ENCODE data around the gene DBP. TPM values are rescaled to one million over a fixed set of nuclear protein-coding genes. Genes with fewer than 3 reads are reported as not detected.

Gene DBP
- total RNA-seq, 1 donor from 2014 or later = 3.4 TPM

DNA sequence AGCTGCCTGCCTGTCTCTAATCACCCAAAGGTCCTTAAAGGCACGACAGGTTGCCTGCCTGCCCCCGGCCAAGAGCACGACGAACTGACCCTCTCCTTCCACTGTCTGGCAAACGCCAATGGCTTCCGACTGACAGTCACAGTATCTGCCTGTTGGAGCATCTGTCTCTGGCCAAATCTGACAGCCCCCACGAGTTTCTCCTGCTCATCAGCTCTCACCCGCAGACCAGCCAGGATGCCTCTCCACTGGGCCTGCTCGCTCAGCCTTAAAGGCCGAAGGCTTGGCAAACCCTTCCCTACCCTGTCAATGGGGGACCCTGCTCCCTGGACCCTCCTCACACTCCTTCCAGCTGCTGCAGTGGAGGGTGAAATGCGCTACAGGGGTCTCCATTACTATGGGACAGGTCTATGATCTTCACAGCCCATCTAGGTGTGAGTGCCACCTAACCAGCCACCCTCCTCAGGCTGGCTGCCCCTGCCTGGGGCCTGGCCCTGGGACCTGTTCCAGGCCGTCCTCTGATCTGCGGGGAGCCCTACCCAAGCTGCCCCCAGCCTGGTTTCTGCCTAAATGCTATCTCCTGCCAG lies 23.2 kb downstream of the DBP start:
- DNase-seq (ENCODE audit: low read depth in 2 of 2) = no peak

DNA sequence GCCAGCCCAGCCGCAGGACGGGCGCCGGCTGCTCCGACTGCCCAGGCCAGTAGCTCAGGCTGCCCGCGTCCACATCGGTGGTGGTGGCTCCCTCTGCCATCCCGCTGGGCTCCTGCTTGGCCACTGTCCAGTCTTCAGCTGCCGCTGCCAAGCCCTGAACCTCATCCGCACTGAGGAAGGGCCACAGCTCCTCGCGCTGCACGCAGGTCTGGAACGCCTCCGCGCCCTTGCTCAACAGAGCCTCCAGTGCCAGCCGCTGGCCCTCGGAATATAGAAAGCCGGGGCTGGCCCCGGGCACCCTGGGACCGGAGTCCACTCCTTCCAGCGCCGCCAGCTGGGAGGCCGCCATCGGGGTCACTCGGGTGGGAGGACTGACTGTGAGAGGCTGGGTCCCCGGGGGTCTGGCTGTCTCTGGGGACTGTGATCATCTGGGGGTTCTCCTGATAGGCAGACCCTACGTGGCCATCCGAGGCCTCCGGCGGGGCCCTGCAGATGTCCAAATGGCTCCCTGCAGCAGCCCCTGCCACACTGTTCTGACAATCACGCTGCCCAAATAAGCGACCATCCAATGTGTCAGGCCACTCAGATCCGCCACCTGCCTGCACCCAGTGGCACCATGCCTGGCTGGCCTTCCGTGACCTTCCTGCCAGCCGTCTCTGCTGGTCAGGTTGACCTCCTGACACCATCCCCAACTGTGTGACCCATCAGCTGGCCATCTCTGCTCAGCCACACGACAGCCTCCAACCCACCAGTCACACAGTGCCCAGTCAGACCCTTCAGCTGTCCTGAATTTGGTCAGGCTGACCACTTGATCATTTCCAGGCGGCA lies 23.9 kb downstream of the DBP start:
- DNase-seq (ENCODE audit: low read depth in 2 of 2) = no peak

- DNase-seq (ENCODE audit: low read depth in 2 of 2) = no peak
These were observed 25.3 kb downstream of the DBP start for GRCh38 chr19:48611872-48612271.

GRCh38 chr19:48609571-48610108 lies 27.5 kb downstream of the DBP start:
- no peak for DNase-seq (ENCODE audit: low read depth in 2 of 2)

DNA sequence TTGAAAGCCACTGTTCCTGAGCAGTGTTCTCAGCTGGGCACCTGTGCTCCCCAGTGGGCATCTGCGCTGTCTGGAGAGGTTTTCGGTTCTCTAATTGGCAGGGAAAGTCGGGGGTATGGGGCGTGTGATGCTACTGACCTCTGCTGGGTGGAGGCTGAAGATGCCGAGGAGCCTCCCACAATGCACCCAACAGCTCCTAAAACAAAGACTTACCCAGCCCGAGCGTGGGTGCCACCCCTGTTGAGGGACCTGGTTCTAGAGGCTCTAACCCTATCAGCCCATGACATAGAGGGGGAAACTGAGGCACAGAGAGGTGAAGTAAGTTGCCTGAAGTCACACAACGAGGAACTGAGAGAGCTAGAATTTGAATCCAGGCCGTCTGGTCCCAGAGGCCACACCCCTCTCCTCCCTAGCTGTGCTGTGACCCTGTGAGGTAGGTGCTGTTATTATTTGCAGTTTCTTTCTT lies 28.3 kb downstream of the DBP start:
- DNase-seq (ENCODE audit: low read depth in 2 of 2) = peak; percentile 41 to 53

- DNase-seq (ENCODE audit: low read depth in 2 of 2) = no peak
These were observed 29.8 kb downstream of the DBP start for GRCh38 chr19:48607359-48607755.

GRCh38 chr19:48606463-48607358 lies 30.5 kb downstream of the DBP start, which contains the start of gene SPACA4:
Gene SPACA4 (plus strand): TSS chr19:48606742. CDS start chr19:48606979, 237 bp downstream.
- no peak for DNase-seq (ENCODE audit: low read depth in 2 of 2)

GRCh38 chr19:48603850-48604249 lies 33.3 kb downstream of the DBP start:
- DNase-seq (ENCODE audit: low read depth in 2 of 2) = no peak

DNA sequence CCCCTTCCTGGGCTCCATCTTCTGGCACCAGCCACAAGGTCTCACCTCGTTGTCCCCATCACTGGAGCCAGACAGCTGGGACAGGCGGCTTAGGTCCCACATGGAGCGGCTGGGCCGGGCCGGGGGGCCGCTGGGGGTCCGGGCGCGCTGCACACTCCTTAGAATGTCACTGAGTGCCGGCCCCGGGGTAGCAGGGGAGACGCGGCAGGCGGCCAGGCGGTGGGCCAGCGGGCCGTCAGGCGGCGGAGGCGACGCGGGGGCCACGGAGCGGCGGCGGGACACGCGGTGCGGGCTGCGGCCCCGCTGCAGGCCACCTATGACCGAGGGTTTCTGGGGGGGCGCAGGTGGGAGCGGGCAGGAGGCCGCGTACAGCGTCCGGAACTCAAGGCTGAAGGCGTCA lies 33.7 kb downstream of the DBP start:
- DNase-seq (ENCODE audit: low read depth in 2 of 2) = no peak

DNA sequence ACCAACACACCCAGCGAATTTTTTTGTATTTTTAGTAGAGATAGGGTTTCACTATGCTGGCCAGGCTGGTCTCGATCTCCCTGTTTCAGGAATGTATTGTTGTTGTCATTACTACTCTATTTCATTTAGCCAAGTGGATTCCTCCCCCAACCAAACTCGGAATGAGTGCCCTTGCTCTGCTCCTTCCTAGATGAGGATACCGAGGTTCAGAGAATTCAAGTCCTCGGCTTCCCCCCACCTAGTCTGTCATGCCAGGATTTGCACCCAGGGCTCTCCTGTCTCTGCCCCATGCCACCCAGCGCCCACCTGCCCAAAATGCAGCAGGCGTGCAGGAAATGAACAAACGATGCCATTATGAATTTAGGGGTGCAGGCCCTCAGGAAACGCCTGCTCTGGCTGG lies 34.2 kb downstream of the DBP start:
- no peak for DNase-seq (ENCODE audit: low read depth in 2 of 2)

- DNase-seq (ENCODE audit: low read depth in 2 of 2) = no peak
These were observed 36.3 kb downstream of the DBP start for GRCh38 chr19:48600679-48601417.

DNA sequence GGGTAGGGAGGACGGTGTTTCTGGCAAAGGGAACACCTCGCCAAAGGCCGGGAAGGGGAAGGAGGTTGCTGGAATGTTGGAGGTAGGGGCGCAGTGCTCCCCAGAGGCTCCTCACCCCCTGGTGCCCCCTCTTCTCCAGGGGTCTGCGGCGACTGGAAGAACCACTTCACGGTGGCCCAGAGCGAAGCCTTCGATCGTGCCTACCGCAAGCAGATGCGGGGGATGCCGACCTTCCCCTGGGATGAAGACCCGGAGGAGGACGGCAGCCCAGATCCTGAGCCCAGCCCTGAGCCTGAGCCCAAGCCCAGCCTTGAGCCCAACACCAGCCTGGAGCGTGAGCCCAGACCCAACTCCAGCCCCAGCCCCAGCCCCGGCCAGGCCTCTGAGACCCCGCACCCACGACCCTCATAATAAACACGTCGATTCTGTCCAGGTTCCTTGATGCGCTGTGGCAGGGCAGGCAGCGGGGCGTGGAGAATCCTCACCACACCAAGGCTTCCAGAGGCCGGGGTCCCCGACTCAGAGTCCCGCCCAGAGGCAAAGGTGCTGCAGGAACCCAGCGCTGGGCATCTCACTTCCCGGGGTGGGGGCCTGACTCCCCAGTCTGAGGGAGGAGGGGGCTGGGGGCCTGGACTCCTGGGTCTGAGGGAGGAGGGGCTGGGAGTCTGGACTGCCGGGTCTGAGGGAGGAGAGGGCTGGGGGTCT lies 38.0 kb downstream of the DBP start:
- DNase-seq (ENCODE audit: low read depth in 2 of 2) = no peak

GRCh38 chr19:48596679-48597465 lies 40.3 kb downstream of the DBP start:
- peak; percentile 35 to 43 for DNase-seq (ENCODE audit: low read depth in 2 of 2)

GRCh38 chr19:48596237-48596636 lies 40.9 kb downstream of the DBP start:
- DNase-seq (ENCODE audit: low read depth in 2 of 2) = no peak

DNA sequence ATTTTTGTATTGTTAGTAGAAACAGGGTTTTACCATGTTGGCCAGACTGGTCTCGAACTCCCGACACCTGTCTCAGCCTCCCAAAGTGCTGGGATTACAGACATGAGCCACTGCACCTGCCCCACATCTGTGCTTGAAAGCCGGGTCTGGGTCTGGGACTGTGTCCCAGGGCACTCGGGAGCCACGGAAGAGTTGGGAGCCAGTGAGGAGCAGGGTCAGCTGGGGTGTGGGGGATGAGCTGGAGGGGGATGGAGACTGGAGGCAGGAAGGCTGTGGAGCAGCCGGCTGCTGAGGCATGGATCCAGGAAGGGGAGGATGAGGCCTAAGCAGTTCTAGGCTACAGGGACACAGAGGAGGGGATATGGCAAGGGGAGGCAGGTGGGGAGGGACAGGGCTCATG lies 41.3 kb downstream of the DBP start:
- no peak for DNase-seq (ENCODE audit: low read depth in 2 of 2)

DNA sequence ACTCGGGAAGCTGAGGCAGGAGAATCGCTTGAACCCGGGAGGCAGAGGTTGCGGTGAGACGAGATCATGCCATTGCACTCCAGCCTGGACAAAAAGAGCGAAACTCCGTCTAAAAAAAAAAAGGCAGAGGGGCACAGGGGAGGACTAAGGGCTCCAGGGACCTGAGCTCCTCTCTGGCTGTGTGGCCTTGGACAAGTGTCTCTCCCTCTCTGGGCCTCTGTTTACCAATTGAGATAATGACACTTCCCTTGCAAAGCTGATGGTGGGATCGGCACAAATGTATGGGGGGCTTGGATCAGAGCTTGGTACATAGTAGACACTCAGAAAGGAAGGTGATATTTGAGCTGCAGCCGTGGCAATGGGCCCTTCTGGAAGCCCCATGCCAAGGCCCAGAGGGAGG lies 42.0 kb downstream of the DBP start:
- DNase-seq (ENCODE audit: low read depth in 2 of 2) = no peak

- peak in 1 of 2 donors; percentile 16 for DNase-seq (ENCODE audit: low read depth in 2 of 2)
These were observed 46.2 kb downstream of the DBP start for GRCh38 chr19:48591021-48591420.

DNA sequence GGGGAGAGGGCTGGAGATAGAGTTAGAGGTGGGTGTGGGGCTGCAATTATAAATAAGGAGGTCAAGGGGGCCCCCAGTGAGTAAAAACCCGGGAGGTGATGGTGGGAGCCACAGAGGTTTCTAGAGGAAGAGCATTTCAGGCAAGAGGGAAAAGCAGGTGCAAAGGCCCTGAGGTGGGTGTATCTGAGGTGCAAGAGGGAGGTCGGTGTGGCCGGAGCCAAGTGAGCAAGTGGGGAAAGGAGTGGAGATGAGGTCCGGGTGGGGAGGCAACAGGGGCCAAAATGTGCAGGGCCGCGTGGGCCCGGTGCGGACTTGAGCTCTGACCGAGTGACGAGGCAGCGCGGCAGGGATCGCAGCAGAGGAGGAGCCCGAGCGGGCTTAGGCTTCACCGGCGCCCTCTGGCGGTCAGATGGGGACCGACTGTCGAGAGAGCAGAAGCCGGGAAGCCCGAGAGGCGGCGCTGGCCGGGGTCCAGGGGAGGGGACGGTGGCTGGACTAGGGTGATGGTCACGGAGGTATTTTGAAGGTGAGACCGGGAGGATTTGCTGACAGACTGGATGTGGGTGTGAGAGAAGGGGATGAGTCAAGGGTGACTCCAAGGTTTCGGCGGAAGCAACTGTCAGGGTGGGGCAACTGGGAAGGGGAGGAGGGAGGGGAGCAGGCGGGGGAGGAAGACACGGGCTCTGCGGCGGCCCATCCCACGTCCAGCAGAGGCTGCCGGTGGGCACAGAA lies 48.3 kb downstream of the DBP start:
- peak; percentile 82 to 90 for DNase-seq (ENCODE audit: low read depth in 2 of 2)

DNA sequence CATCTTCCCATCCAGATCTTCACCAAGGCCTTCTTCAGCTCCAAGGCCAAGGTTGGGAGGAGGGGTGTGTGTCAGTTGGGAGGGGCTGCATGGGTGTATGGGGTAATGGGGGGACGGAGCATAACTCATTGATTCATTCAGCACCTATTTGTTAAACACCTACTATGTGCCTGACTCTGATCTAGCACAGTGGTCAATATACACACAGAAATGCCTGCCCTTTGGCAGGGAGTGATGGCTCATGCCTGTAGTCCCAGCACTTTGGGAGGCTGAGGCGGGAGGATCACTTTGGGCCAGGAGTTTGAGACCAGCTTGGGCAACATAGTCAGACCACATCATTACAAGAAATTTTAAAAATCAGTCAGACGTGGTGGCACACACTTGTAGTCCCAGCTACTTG lies 49.8 kb downstream of the DBP start:
- no peak for DNase-seq (ENCODE audit: low read depth in 2 of 2)

Data from lung microvascular endothelial cell (primary cell).